Hippocampal formation (tissue), 2 donors: ENCODE data around the gene PBX3.

Experiments used
- DNase-seq, 2 donors: peaks; one replicate each; lab custom pipeline; 2025; lab: John Stamatoyannopoulos, UW

The PBX3 gene

GRCh38 chr9:125995706-125996105, 248.5 kb downstream of the PBX3 start:
- no peak for DNase-seq

GRCh38 chr9:125996791-125997190, 249.6 kb downstream of the PBX3 start:
- DNase-seq, result no peak

DNA sequence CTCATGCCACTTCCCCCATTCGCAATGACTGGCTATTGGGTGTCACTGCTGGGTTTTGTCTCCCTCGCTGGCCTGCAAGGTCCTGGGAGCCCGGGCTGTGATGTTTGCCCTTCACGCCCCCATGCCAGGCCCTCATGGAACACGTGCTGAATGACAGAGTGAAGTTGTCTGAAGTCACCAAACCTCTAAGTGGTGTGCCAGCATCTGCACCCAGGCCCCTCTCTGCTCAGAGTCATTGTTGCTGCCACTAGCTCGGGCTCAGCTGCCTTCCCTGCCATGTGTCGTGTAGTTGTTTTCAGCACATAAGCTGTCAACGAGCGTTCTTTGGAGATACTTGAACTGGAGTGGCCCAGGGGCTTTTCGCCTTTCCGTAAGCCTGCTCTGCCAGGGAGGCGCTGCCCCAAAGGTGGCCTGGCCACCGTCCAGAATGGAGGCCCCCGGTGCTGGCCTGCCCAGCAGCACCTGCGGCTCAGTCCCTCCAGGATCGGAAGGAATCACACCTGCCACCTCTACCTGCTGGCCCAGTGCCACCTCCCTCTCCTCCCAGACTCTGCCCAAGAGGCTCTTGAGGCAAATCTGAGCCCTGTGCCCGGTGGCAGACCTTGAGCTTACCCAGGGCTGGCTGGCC, 250.1 kb downstream of the PBX3 start:
- DNase-seq, result no peak

- DNase-seq, result no peak
These were observed 251.8 kb downstream of the PBX3 start for GRCh38 chr9:125998837-125999503.

GRCh38 chr9:125999504-125999881, 252.3 kb downstream of the PBX3 start:
- DNase-seq, result no peak

- DNase-seq, result no peak
These were observed 253.1 kb downstream of the PBX3 start for GRCh38 chr9:126000256-126000655.

DNA sequence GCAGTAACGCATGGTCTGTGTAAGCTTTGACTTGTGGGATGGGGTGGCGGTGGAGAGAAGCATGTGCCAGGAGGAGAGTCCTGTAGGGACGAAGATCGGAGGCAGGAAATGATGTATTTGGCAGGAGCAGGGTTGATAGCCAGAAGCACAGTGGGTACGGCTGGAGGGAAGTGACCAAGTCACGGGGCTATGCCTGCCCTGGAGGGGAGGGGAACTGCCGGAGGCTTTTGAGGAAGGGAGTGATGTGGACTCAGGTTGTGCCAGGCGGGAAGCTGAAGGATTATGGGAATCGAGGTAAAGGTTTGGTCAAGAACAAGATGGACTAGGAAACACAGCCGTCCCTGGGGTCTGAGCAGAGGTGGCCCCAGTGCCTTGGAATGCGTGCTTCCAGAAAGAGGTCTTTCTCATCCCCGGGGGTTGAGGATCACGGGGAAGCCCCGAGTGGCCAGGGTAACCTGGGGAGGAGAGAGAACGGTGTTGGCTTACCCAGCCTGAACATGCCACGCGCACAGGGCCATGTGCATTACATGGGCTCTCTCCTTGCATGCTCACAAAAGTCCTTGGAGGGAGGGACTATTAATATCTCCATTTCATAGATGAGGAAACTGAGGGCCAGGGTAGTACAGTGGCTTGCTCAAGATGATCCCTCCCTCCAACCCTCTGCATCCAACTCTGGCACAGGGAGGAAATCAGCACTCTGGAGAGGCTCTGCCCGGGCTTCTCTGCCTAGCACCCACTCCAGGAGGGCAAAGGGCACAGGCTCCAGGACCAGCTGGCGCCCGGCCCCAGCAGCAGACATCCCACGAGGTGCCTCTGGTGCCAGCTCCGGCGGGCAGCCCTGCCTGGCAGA, 253.8 kb downstream of the PBX3 start:
- DNase-seq, result no peak

GRCh38 chr9:126001581-126002225, 254.5 kb downstream of the PBX3 start:
- DNase-seq, result no peak

DNA sequence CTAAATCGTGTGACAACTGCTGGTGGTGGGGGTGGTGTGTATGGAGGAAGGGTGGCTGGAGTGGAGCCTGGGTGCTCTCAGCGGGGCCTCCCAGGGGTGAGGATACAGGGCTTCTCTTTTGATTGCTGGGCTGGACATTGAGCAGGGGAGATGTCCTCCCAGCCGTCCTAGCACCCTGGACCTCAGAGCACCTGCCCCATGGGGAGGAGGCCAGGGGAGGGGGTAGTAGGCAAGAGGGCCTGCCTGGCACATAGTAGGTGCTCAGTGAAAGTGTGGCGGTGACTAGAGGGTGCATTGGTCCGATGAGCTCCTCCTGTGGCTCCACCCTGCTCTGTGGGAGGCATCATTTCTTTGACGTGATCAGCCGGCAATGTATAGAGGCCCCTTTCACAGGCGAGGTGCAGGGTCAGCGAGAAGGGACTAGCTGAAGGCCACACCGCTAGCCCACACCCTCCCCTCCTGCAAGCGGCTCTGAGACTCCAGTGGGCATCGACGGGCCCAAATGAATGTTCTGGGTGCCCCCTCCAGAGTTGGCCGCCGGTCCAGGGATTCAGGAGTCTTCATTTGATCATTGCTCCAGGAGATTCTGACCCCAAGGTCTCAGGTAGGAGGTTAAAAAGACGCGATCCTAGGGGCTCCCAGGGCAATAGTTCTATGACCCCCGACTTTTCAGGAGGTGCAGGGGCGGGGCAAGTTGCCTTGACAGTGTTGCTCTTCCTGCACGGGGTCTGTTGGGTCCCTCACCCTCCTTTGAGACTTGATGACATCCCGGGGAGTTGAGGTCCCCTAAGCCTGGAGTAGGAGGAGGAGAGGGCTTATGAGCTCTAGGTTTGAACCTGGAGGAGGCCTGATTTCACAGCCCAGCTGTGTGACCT, 255.5 kb downstream of the PBX3 start:
- no peak for DNase-seq

DNA sequence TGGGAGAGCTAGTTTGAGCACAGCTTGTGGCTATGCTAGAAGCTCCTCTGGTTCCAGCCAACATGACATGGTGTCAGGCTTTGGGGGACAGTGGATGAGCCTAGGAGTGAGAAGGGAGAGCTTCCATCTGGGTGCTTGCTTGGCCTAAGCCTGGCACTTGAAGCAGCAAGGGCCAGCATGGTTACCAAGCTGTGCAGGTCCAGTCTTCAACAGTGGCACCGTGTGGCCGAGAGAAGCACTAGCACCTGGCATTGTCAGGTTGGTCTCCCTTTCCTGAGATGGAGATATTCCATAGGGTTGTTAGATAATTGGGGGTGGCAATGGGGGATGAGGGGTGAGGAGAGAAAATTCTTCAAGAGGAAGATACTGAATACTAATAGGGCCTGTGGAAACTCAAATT, 261.9 kb downstream of the PBX3 start:
- DNase-seq, result no peak

- DNase-seq, result no peak
These were observed 267.6 kb downstream of the PBX3 start for GRCh38 chr9:126014726-126015125.

DNA sequence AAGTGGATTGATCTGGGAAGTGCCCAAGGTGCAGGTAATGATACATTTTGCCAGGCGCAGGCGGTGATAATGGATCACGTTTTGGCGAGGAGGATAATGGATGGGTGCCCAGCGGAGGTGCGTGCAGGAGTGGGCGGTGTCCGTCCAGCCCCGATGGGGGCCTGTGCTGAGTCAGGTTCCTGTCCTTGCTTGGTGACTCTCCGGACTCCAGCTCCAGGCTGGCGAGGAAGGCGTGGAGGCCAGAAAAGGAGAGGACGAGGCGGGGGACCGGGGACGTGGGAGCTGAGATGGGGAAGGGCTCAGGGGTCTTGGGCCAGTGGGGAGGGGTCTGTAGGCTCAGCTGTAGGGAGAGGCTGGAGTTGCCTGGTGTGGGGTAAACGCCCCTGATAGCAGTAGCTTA, 268.3 kb downstream of the PBX3 start:
- no peak for DNase-seq

- DNase-seq, result no peak
These were observed 269.6 kb downstream of the PBX3 start for GRCh38 chr9:126016579-126017290.
